GM20431 (cell line): ENCODE data around the gene SIRPB2.

Experiments
- in situ Hi-C: fragments of 300-500 bp; cut with MseI, MboI; formaldehyde crosslinking; loops from one replicate; pipeline ENCODE4 v1.15.0; 2020; ENCODE audit warnings: low sequenced_read_pairs; ENCODE audit not compliant: unreplicated experiment

Gene SIRPB2

GRCh38 chr20:1491281-1491840 lies at the start of gene SIRPB2:
TSS of gene SIRPB2 (minus strand) at chr20:1491420. CDS start at chr20:1491359, 61 bp downstream.
- in situ Hi-C loops = no loop called here

DNA sequence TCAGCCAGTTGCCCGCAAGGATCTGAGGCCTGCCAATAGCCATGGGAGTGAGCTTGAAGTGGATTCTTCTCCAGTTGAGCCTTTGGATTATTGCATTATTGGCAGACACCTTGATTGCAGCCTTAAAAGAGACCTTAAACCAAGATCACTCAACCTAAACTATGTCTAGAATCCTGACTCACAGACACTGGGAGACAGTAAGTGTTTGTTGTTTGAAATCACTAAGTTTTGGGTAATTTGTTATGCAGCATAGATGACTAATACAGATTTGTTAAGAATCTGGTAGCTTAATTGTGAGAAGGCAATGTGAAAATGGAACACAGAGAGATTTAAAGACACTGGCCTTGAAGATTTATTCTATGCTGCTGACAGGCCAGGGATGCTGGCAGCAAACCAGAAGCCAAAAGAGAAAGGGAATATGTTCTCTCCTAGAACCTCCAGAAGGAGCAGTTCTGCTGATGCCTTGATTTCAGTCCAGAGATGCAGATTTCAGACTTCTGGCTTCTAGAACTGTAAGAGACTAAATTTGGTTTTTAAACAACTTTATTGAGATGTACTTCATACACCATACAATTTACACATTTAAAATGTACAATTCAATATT lies 48.7 kb upstream of the SIRPB2 start:
- in situ Hi-C loops = no loop called here

- in situ Hi-C loops = no loop called here
These were observed 47.4 kb upstream of the SIRPB2 start for GRCh38 chr20:1538655-1539054.

DNA sequence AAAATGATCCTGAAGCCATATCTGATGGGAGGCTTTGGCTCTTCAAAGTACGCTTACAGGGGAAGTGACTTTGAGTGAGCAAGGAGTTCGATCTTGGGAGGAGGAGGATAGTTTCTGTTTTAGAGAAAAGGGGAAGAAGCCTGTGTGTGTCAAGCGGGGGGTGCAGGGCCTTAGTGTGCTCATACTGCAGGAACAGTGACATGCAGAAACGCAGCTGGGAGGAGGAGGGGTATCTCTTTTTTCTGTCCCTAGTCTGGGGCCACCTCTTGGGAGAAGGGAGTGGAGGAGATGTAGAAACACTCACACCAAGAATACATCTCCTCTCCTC lies 46.5 kb upstream of the SIRPB2 start:
- in situ Hi-C loops = no loop called here

DNA sequence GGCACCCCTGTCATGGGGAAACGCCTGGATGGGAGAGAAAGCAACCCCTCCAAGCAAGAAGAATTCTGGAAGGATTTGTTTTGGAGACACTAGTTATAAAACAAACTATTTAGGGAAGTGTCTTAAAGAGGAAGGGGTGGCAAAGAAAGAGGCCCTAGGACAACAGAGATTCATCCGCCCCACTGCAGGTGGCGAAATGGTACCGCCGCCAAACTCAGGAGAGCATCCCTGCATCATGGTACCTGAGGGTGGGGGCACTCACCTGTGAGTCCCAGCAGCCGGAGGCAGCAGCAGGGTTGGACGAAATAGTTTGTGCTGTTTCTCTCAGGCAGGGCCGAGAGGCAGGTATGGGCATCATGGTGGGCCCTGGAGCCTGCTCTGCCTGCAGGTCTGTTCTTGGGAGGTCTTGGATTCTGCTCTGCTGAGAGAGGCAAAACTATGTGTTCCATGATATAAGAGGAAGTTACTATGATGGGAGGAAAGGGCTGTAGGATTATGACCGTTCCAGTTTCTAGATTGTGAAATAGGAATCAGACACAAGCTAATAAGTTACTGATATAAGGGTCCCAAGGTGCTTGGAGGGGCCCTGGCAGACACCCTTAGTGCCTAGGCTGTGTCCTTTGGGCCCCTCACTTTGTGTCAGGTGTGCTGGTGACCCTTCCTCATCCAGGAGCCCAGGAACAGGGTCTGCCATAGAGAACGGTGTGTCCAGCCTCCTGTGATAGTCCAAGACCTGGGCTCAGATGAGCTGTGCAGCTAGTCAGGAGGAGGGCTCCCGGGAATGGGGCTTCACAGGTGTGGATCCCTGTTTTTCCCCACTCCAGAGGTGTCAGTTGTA lies 45.9 kb upstream of the SIRPB2 start:
- in situ Hi-C loops = no loop called here

GRCh38 chr20:1535420-1536175 lies 44.4 kb upstream of the SIRPB2 start:
- in situ Hi-C loops = no loop called here

DNA sequence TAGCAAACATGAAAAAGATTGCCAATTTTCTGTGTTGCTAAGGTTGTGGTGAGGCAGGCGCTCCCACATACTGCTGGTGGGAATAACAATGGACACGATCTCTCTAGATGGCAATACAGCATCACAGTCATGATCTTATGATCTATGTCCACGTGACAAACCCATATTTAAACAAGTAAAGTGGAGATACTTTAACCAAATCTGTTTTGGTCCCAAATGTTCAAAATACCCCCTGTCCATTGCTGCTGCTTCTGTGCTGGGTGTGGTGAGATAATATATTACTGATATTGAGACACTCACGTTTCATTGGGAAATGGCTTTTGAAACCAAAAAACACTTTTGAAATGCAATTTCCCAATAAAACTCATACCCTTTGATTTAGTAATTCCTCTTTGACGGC lies 43.3 kb upstream of the SIRPB2 start:
- in situ Hi-C loops = no loop called here

DNA sequence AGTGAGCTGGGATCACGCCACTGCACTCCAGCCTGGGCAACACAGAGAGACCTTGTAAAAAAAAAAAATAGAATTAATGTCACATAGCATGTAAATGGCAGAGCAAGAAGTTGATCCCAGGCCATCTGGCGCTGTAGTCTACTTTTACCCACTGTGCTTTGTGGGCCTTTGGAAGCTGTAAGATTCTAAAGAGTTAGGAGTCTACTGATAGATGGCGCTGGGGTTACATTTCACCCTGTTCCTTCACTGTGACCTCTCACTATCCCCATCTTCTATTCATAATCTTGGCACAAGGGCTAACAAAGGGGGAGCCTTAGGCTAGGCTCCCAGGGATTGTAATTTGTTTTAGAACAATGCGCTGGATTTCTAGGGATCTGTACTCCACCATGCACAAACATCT lies 41.8 kb upstream of the SIRPB2 start:
- in situ Hi-C loops = no loop called here

GRCh38 chr20:1528811-1529210 lies 37.6 kb upstream of the SIRPB2 start:
- in situ Hi-C loops = no loop called here

GRCh38 chr20:1527923-1528322 lies 36.7 kb upstream of the SIRPB2 start:
- in situ Hi-C loops = no loop called here

GRCh38 chr20:1526896-1527295 lies 35.7 kb upstream of the SIRPB2 start:
- in situ Hi-C loops = no loop called here

DNA sequence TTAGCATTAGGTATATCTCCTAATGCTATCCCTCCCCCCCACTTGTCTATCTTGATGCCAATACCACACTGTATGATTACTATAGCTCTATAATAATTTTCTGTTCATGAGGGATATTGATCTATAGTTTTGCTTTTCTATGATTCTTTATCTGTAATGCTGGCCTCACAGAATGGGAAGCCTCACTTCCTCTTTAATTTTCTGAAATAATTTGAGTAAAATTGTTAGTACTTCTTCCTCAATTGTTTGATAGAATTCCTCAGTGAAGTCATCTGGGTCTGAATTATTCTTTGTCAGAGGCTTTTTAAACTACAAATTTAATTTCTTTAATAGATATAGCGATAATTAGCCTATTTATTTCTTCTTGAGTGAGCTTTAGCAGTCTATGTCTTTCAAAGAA lies 35.1 kb upstream of the SIRPB2 start:
- in situ Hi-C loops = no loop called here

GRCh38 chr20:1524004-1524403 lies 32.8 kb upstream of the SIRPB2 start:
- in situ Hi-C loops = loop anchor here (25.0 kb wide), 1 partner anchor 238 kb away; no protein-coding TSS in a partner anchor

GRCh38 chr20:1517010-1517409 lies 25.8 kb upstream of the SIRPB2 start:
- in situ Hi-C loops = loop anchor here (25.0 kb wide), 1 partner anchor 245 kb away; no protein-coding TSS in a partner anchor

- in situ Hi-C loops = loop anchor here (25.0 kb wide), 1 partner anchor 248 kb away; no protein-coding TSS in a partner anchor
These were observed 22.6 kb upstream of the SIRPB2 start for GRCh38 chr20:1513801-1514200.

GRCh38 chr20:1509237-1509636 lies 18.0 kb upstream of the SIRPB2 start:
- in situ Hi-C loops = loop anchor here (25.0 kb wide), 1 partner anchor 253 kb away; no protein-coding TSS in a partner anchor

GRCh38 chr20:1508574-1508973 lies 17.4 kb upstream of the SIRPB2 start:
- in situ Hi-C loops = loop anchor here (25.0 kb wide), 1 partner anchor 254 kb away; no protein-coding TSS in a partner anchor

GRCh38 chr20:1507276-1507675 lies 16.1 kb upstream of the SIRPB2 start:
- in situ Hi-C loops = loop anchor here (25.0 kb wide), 1 partner anchor 255 kb away; no protein-coding TSS in a partner anchor

DNA sequence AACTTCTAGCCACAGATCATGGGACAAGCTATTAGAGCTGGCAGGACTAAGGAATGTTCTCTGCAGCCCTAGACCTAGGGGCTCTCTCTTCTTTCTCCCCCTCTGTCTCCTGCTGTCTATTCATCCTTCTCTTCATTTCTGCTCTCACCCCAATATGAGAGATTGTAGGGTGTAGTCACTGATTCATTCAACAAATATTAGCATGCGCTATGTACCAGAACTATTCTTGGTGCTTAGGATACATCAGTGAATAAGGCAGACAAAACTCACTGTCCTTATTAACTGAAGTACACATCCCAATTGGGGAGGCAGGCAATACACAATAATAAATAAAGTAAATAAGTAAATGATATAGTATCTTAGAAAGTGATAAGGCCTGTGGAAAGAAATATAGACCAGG lies 14.7 kb upstream of the SIRPB2 start:
- in situ Hi-C loops = loop anchor here (25.0 kb wide), 1 partner anchor 256 kb away; no protein-coding TSS in a partner anchor

DNA sequence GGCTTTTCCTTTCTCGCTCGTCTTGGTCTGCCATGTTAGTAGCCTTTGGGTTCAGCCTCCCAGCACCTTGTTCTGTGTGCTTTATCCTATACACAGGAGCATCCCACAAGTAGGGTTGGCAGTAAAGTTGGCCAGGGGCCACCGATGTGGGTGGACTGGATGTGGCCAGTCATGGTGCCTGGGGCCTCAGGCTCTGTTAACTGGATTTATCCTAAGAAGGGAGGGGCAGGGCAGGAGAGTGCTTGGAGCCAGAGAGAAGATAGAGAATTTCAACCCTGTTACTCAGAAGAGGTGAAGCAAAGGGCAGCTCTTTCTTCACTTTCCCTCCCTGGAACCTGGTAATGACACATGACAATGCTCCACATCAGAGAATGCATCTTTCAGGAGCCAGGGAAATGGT lies 14.1 kb upstream of the SIRPB2 start:
- in situ Hi-C loops = loop anchor here (25.0 kb wide), 1 partner anchor 257 kb away; no protein-coding TSS in a partner anchor
